GM23338 (cell line): ENCODE measurements around the gene CDH12. TPM values are rescaled to one million over a fixed set of nuclear protein-coding genes. Genes with fewer than 3 reads are reported as not detected.

Source experiments
- ATAC-seq: fragments of 200-7000 bp; cut with Tn5 transposase; 3 replicates; pipeline ENCODE4 v1.9.1; 2020
- DNase-seq: peaks from one replicate; pipeline ENCODE4 v3.0.0-alpha.2; 2015; ENCODE audit warnings: low spot score
- H2AFZ ChIP-seq: fragments of 200-600 bp; sonication (generic); 2 replicates; pipeline ENCODE4 v1.8.0; 2016; ENCODE audit warnings: antibody characterized with exemption, mild to moderate bottlenecking, moderate library complexity
- H3F3A ChIP-seq: fragments of 200-600 bp; sonication (generic); replicated peaks from 2 replicates; pipeline ENCODE4 v1.8.0; 2017; ENCODE audit warnings: antibody characterized with exemption, mixed run types, low read depth
- H3K27ac ChIP-seq: fragments of 200-600 bp; sonication (generic); 2 replicates; pipeline ENCODE4 v1.6.1; 2016; ENCODE audit warnings: low read depth
- H3K27me3 ChIP-seq: fragments of 200-600 bp; sonication (generic); 2 replicates; pipeline ENCODE4 v1.8.0; 2016; ENCODE audit warnings: mild to moderate bottlenecking, mixed run types, moderate library complexity; ENCODE audit not compliant: insufficient read depth
- H3K36me3 ChIP-seq: fragments of 200-600 bp; sonication (generic); 2 replicates; pipeline ENCODE4 v1.8.0; 2016; ENCODE audit warnings: mild to moderate bottlenecking; ENCODE audit not compliant: insufficient read depth
- H3K4me1 ChIP-seq: fragments of 200-600 bp; sonication (generic); 2 replicates; pipeline ENCODE4 v1.8.0; 2016; ENCODE audit warnings: mild to moderate bottlenecking, moderate library complexity; ENCODE audit not compliant: insufficient read depth
- H3K4me2 ChIP-seq: fragments of 200-600 bp; sonication (generic); 2 replicates; pipeline ENCODE4 v1.7.1; 2017; ENCODE audit warnings: mixed run types
- H3K4me3 ChIP-seq: fragments of 200-600 bp; sonication (generic); 2 replicates; pipeline ENCODE4 v1.6.1; 2016; ENCODE audit warnings: mixed run types
- H3K79me2 ChIP-seq: fragments of 200-600 bp; sonication (generic); replicated peaks from 2 replicates; pipeline ENCODE4 v1.8.0; 2017; ENCODE audit warnings: mild to moderate bottlenecking; ENCODE audit not compliant: insufficient read depth
- H3K9me2 ChIP-seq: fragments of 200-600 bp; sonication (generic); 2 replicates; pipeline ENCODE4 v1.8.0; 2017; ENCODE audit not compliant: insufficient read depth
- H4K20me1 ChIP-seq: fragments of 200-600 bp; sonication (generic); replicated peaks from 2 replicates; pipeline ENCODE4 v1.8.0; 2017; ENCODE audit warnings: mild to moderate bottlenecking; ENCODE audit not compliant: insufficient read depth
- H3K27ac Mint-ChIP-seq: 2 replicates; pipeline ENCODE4 v1.8.0; 2020; ENCODE audit warnings: inconsistent platforms, mild to moderate bottlenecking, moderate library complexity, mixed read lengths
- H3K27me3 Mint-ChIP-seq: 3 replicates; pipeline ENCODE4 v1.8.0; 2022; ENCODE audit warnings: low read depth, mild to moderate bottlenecking, moderate library complexity, mixed read lengths, inconsistent platforms; ENCODE audit not compliant: insufficient read depth, poor library complexity
- H3K36me3 Mint-ChIP-seq: 3 replicates; pipeline ENCODE4 v1.8.0; 2021; ENCODE audit warnings: low read depth, mild to moderate bottlenecking, inconsistent platforms, moderate library complexity, mixed read lengths
- H3K4me1 Mint-ChIP-seq: 3 replicates; pipeline ENCODE4 v1.8.0; 2020; ENCODE audit warnings: mild to moderate bottlenecking, inconsistent platforms, mixed read lengths
- H3K4me3 Mint-ChIP-seq: 3 replicates; pipeline ENCODE4 v1.8.0; 2021; ENCODE audit warnings: moderate library complexity, mild to moderate bottlenecking, inconsistent platforms, mixed read lengths
- H3K9me3 Mint-ChIP-seq: 3 replicates; pipeline ENCODE4 v1.8.0; 2020; ENCODE audit warnings: moderate library complexity, mild to moderate bottlenecking, inconsistent platforms, mixed read lengths
- CREB1 ChIP-seq: fragments of 250-450 bp; sonication (Bioruptor Pico); IDR thresholded peaks from 2 replicates; pipeline ENCODE4 v1.5.0; 2020; ENCODE audit warnings: low read depth, mild to moderate bottlenecking, moderate library complexity
- CTCF ChIP-seq, 2 experiments: fragments of 200-600 bp in 1 of 2; sonication (generic) in 1 of 2; conservative IDR thresholded peaks; 2 replicates each; pipeline versions ENCODE4 v1.5.1 to v1.6.1; 2016 to 2017; ENCODE audit warnings: antibody characterized with exemption in 2 of 2, low read depth in 2 of 2, mild to moderate bottlenecking in 2 of 2, moderate library complexity in 1 of 2
- ETS1 ChIP-seq: IDR thresholded peaks from 2 replicates; pipeline ENCODE4 v1.6.1; 2016; ENCODE audit warnings: antibody characterized with exemption
- EZH2 ChIP-seq: fragments of 200-600 bp; sonication (generic); IDR thresholded peaks from one replicate; pipeline ENCODE4 v1.8.0; 2017; ENCODE audit warnings: antibody characterized with exemption, mild to moderate bottlenecking, low read depth; ENCODE audit not compliant: unreplicated experiment
- EZH2phosphoT487 ChIP-seq: fragments of 200-600 bp; sonication (generic); IDR thresholded peaks from one replicate; pipeline ENCODE4 v1.8.1; 2018; ENCODE audit warnings: antibody characterized with exemption; ENCODE audit not compliant: unreplicated experiment
- JUNB ChIP-seq: IDR thresholded peaks from one replicate; pipeline ENCODE4 v1.6.1; 2016; ENCODE audit warnings: antibody characterized with exemption; ENCODE audit not compliant: unreplicated experiment
- NANOG ChIP-seq: IDR thresholded peaks from 2 replicates; pipeline ENCODE4 v1.6.1; 2016; ENCODE audit warnings: antibody characterized with exemption, borderline replicate concordance
- POLR2AphosphoS5 ChIP-seq: IDR thresholded peaks from 2 replicates; pipeline ENCODE4 v1.6.1; 2016; ENCODE audit warnings: antibody characterized with exemption, low read depth
- REST ChIP-seq: IDR thresholded peaks from one replicate; pipeline ENCODE4 v1.6.1; 2018; ENCODE audit warnings: antibody characterized with exemption; ENCODE audit not compliant: unreplicated experiment
- STAT1 ChIP-seq: IDR thresholded peaks from one replicate; pipeline ENCODE4 v1.6.1; 2016; ENCODE audit warnings: antibody characterized with exemption; ENCODE audit not compliant: unreplicated experiment
- ZNF114 ChIP-seq: fragments of 250-450 bp; sonication (Bioruptor Pico); IDR thresholded peaks from 2 replicates; pipeline ENCODE4 v1.5.0; 2020; ENCODE audit warnings: mild to moderate bottlenecking, moderate library complexity
- ZNF331 ChIP-seq: fragments of 250-450 bp; sonication (Bioruptor Pico); IDR thresholded peaks from 2 replicates; pipeline ENCODE4 v1.5.0; 2020; ENCODE audit warnings: low read depth, mild to moderate bottlenecking, moderate library complexity
- ZNF462 ChIP-seq: fragments of 250-450 bp; sonication (Bioruptor Pico); IDR thresholded peaks from 2 replicates; pipeline ENCODE4 v1.5.0; 2020; ENCODE audit warnings: mild to moderate bottlenecking, moderate library complexity
- polyA plus RNA-seq: library from polyadenylated mRNA; unstranded; fragments of >200 nt; fragmentation: Nextera tagmentation; extraction: Ambion mirVana; gene quantifications from 2 replicates; pipeline ENCODE4 v1.2.1, GENCODE V29; 2016
- total RNA-seq: library from RNA; depleted of rRNA; stranded (reverse); fragments of >200 nt; shearing (Covaris generic); gene quantifications from 2 replicates; pipeline ENCODE4 v1.2.3, GENCODE V29; 2014

Gene CDH12
- total and polyA plus RNA-seq, 2 experiments from 2014 or later, result not detected

GRCh38 chr5:22372826-22373660 lies 480.1 kb downstream of the CDH12 start:
- H2AFZ ChIP-seq, result no peak overlapping the region
- Mint-ChIP-seq H3K27me3 (no peaks in the 10 kb centered on the region), H3K4me3 (no peak overlapping the region), H3K36me3 (no peaks in the 10 kb centered on the region), H3K4me1 (no peaks in the 10 kb centered on the region), H3K27ac (no peak overlapping the region), H3K9me3 (no peaks in the 10 kb centered on the region; the same call in 2 of the 3 replicates)
- no peaks in the 10 kb centered on the region for H3K79me2 ChIP-seq
- H3F3A ChIP-seq, result no peaks in the 10 kb centered on the region
- H3K27me3 ChIP-seq, result no peaks in the 10 kb centered on the region
- no peak for DNase-seq
- no peaks in the 10 kb centered on the region for H4K20me1 ChIP-seq
- TF ChIP-seq REST (no peak), NANOG (no peak), ZNF331 (no peak), POLR2AphosphoS5 (no peak), ZNF462 (CRISPR knock-in tag) (no peak), ZNF114 (CRISPR knock-in tag) (no peak), CREB1 (CRISPR knock-in tag) (no peak), EZH2 (no peak), JUNB (no peak), EZH2phosphoT487 (no peak), STAT1 (no peak), ETS1 (no peak), CTCF (conservative IDR thresholded peaks at IDR 0.05; ENCODE audit: low read depth in 2 of 2) (no peak)
- no peaks in the 10 kb centered on the region for H3K36me3 ChIP-seq
- no peaks in the 10 kb centered on the region for H3K9me2 ChIP-seq
- no peak overlapping the region for H3K4me2 ChIP-seq
- H3K27ac ChIP-seq, result no peak overlapping the region
- no peak for ATAC-seq
- no peaks in the 10 kb centered on the region for H3K4me1 ChIP-seq
- no peak overlapping the region for H3K4me3 ChIP-seq
